H1 (cell line): ENCODE results near the gene PLAC1. TPM values are rescaled to one million over a fixed set of nuclear protein-coding genes. Genes with fewer than 3 reads are reported as not detected.

ENCODE experiments used
- CTCF ChIA-PET: fragments of 300-600 bp; sonication (Branson Sonifier 250); formaldehyde crosslinking; loops from one replicate; lab custom pipeline; 2021; ENCODE audit not compliant: partially characterized antibody; lab: Charles Lee
- POLR2A ChIA-PET: fragments of 300-600 bp; sonication (Branson Sonifier 250); formaldehyde crosslinking; loops from one replicate; lab custom pipeline; 2021; ENCODE audit warnings: inconsistent platforms; ENCODE audit not compliant: partially characterized antibody; lab: Charles Lee
- DNase-seq, 2 experiments: peaks; one replicate each; pipeline versions ENCODE4 v3.0.0 to v3.0.0-alpha.2; 2010 to 2022; ENCODE audit warnings: low spot score in 2 of 2, low read depth in 1 of 2, mixed read lengths in 1 of 2
- FAIRE-seq: peaks from 2 replicates; lab custom pipeline; 2011; peaks lifted over from hg19 to GRCh38; lab: Jason Lieb, UNC
- H2AFZ ChIP-seq: 2 replicates; pipeline ENCODE4 v1.8.1; 2012; ENCODE audit warnings: low read length, inconsistent platforms
- H2AK5ac ChIP-seq: 2 replicates; pipeline ENCODE4 v1.6.1; 2013; ENCODE audit warnings: low read depth, low read length
- H2BK120ac ChIP-seq: replicated peaks from 2 replicates; pipeline ENCODE3; 2013; ENCODE audit warnings: low read depth, low read length, inconsistent platforms
- H2BK12ac ChIP-seq: 2 replicates; pipeline ENCODE4 v1.6.1; 2013; ENCODE audit warnings: low read depth, low read length
- H2BK15ac ChIP-seq: 2 replicates; pipeline ENCODE4 v1.6.1; 2013; ENCODE audit warnings: low read length
- H2BK20ac ChIP-seq: 2 replicates; pipeline ENCODE4 v1.6.1; 2013; ENCODE audit warnings: low read length
- H2BK5ac ChIP-seq: 2 replicates; pipeline ENCODE4 v1.6.1; 2013; ENCODE audit warnings: low read depth, low read length
- H3K14ac ChIP-seq: 2 replicates; pipeline ENCODE4 v1.6.1; 2013; ENCODE audit warnings: inconsistent platforms; ENCODE audit not compliant: insufficient read length
- H3K18ac ChIP-seq: 2 replicates; pipeline ENCODE4 v1.6.1; 2013; ENCODE audit warnings: low read length; ENCODE audit errors: extremely low read depth
- H3K23ac ChIP-seq: 2 replicates; pipeline ENCODE4 v1.6.1; 2013; ENCODE audit warnings: inconsistent platforms; ENCODE audit not compliant: insufficient read length
- H3K23me2 ChIP-seq: 2 replicates; pipeline ENCODE4 v1.6.1; 2013; ENCODE audit warnings: low read depth, low read length
- H3K27ac ChIP-seq: 2 replicates; pipeline ENCODE4 v1.6.1; 2011; ENCODE audit warnings: low read depth, low read length, inconsistent platforms
- H3K27me3 ChIP-seq, 4 experiments: replicated peaks in 1 of 4; 1 replicate in 1 of 4; 2 replicates in 3 of 4; pipeline versions ENCODE4 v1.6.1 to v1.8.1; 2011 to 2013; ENCODE audit warnings: low read length in 3 of 4, mild to moderate bottlenecking in 3 of 4, inconsistent platforms in 2 of 4, mixed read lengths in 2 of 4, moderate library complexity in 1 of 4; ENCODE audit not compliant: control insufficient read depth in 3 of 4, insufficient read depth in 3 of 4; ENCODE audit errors: extremely low read depth in 1 of 4
- H3K36me3 ChIP-seq, 4 experiments: 2 replicates each; pipeline versions ENCODE4 v1.6.1 to v1.8.1; 2011 to 2013; ENCODE audit warnings: mild to moderate bottlenecking in 4 of 4, low read length in 3 of 4, moderate library complexity in 2 of 4, control low read depth in 1 of 4, inconsistent platforms in 1 of 4; ENCODE audit not compliant: insufficient read depth in 4 of 4, control insufficient read depth in 2 of 4
- H3K4ac ChIP-seq: replicated peaks from 2 replicates; pipeline ENCODE3; 2013; ENCODE audit warnings: low read length, low read depth, mixed read lengths, inconsistent platforms; ENCODE audit not compliant: insufficient read length
- H3K4me1 ChIP-seq, 4 experiments: replicated peaks in 1 of 4; 1 replicate in 1 of 4; 2 replicates in 3 of 4; pipeline versions ENCODE4 v1.6.1 to v1.8.1; 2011 to 2013; ENCODE audit warnings: low read length in 3 of 4, inconsistent platforms in 2 of 4, mixed read lengths in 1 of 4; ENCODE audit not compliant: insufficient read depth in 4 of 4, control insufficient read depth in 3 of 4
- H3K4me2 ChIP-seq, 2 experiments: 2 replicates each; pipeline versions ENCODE4 v1.6.1 to v1.8.1; 2011 to 2013; ENCODE audit warnings: low read depth in 2 of 2, low read length in 2 of 2, control low read depth in 1 of 2, inconsistent platforms in 1 of 2, mild to moderate bottlenecking in 1 of 2; ENCODE audit not compliant: insufficient read depth in 1 of 2
- H3K4me3 ChIP-seq, 4 experiments: fragments of 200-600, 300-600 bp in 1 of 4; sonication (generic), shearing (Covaris generic), sonication (Bioruptor Twin) in 1 of 4; 2 replicates each; pipeline versions ENCODE4 v1.5.1 to v1.8.1; 2011 to 2016; ENCODE audit warnings: low read length in 4 of 4, low read depth in 3 of 4, control low read depth in 2 of 4, inconsistent platforms in 2 of 4, mild to moderate bottlenecking in 2 of 4, mixed read lengths in 1 of 4, moderate library complexity in 1 of 4; ENCODE audit not compliant: insufficient read depth in 2 of 4; ENCODE audit errors: extremely low read depth in 1 of 4
- H3K56ac ChIP-seq: replicated peaks from 2 replicates; pipeline ENCODE3; 2013; ENCODE audit warnings: low read depth, mild to moderate bottlenecking, mixed read lengths, low read length, inconsistent platforms; ENCODE audit not compliant: insufficient read length
- H3K79me1 ChIP-seq: 2 replicates; pipeline ENCODE4 v1.6.1; 2013; ENCODE audit warnings: low read depth, low read length, control low read depth
- H3K79me2 ChIP-seq, 2 experiments: 2 replicates each; pipeline versions ENCODE4 v1.6.1 to v1.8.1; 2012 to 2013; ENCODE audit warnings: low read length in 2 of 2, mild to moderate bottlenecking in 2 of 2, inconsistent platforms in 1 of 2; ENCODE audit not compliant: insufficient read depth in 2 of 2, control insufficient read depth in 1 of 2
- H3K9ac ChIP-seq, 4 experiments: replicated peaks in 1 of 4; 1 replicate in 1 of 4; 2 replicates in 3 of 4; pipeline versions ENCODE4 v1.6.1 to v1.8.1; 2011 to 2013; ENCODE audit warnings: low read depth in 3 of 4, low read length in 3 of 4, control low read depth in 2 of 4, mild to moderate bottlenecking in 2 of 4, moderate library complexity in 2 of 4, inconsistent platforms in 1 of 4; ENCODE audit errors: extremely low read depth in 1 of 4
- H3K9me3 ChIP-seq, 2 experiments: 2 replicates each; pipeline versions ENCODE4 v1.6.1 to v1.8.1; 2012 to 2013; ENCODE audit warnings: mild to moderate bottlenecking in 2 of 2, moderate library complexity in 2 of 2, control low read depth in 1 of 2, inconsistent platforms in 1 of 2, low read depth in 1 of 2, low read length in 1 of 2, mixed read lengths in 1 of 2; ENCODE audit not compliant: insufficient read depth in 2 of 2
- H4K20me1 ChIP-seq, 2 experiments: replicated peaks in 1 of 2; 2 replicates each; pipeline versions ENCODE3 to v1.8.1; 2011 to 2013; ENCODE audit warnings: inconsistent platforms in 2 of 2, low read length in 2 of 2, mild to moderate bottlenecking in 1 of 2; ENCODE audit not compliant: insufficient read depth in 2 of 2, control insufficient read depth in 1 of 2
- H4K5ac ChIP-seq: 2 replicates; pipeline ENCODE4 v1.6.1; 2013; ENCODE audit warnings: low read length, low read depth, mixed read lengths, inconsistent platforms; ENCODE audit not compliant: insufficient read length
- H4K8ac ChIP-seq: 2 replicates; pipeline ENCODE4 v1.8.0; 2013; ENCODE audit warnings: mild to moderate bottlenecking, moderate library complexity, low read length, inconsistent platforms; ENCODE audit not compliant: insufficient read depth; ENCODE audit errors: extremely low read depth
- H4K91ac ChIP-seq: replicated peaks from 2 replicates; pipeline ENCODE3; 2013; ENCODE audit warnings: low read length, mixed read lengths, inconsistent platforms; ENCODE audit not compliant: insufficient read length
- BCL11A ChIP-seq, 2 experiments: IDR thresholded peaks; one replicate each; pipeline ENCODE4 v1.6.1; 2011; ENCODE audit warnings: low read depth in 2 of 2, low read length in 2 of 2, mild to moderate bottlenecking in 2 of 2
- CEBPB ChIP-seq: IDR thresholded peaks from 2 replicates; pipeline ENCODE4 v1.6.1; 2012; ENCODE audit warnings: low read depth, low read length
- EP300 ChIP-seq, 2 experiments: IDR thresholded peaks; 1 replicate in 1 of 2; 2 replicates in 1 of 2; pipeline ENCODE4 v1.6.1; 2011 to 2012; ENCODE audit warnings: low read depth in 2 of 2, low read length in 2 of 2, mild to moderate bottlenecking in 2 of 2, borderline replicate concordance in 1 of 2, inconsistent platforms in 1 of 2, moderate library complexity in 1 of 2
- FOSL1 ChIP-seq: IDR thresholded peaks from 2 replicates; pipeline ENCODE4 v1.6.1; 2011; ENCODE audit warnings: mild to moderate bottlenecking, low read depth, low read length, moderate library complexity; ENCODE audit not compliant: insufficient read depth
- KDM5A ChIP-seq: fragments of 200-600 bp; IDR thresholded peaks from 2 replicates; pipeline ENCODE4 v1.7.1; 2012; ENCODE audit warnings: mild to moderate bottlenecking, low read length, inconsistent platforms, mixed read lengths
- NANOG ChIP-seq: IDR thresholded peaks from 2 replicates; pipeline ENCODE4 v1.6.1; 2011; ENCODE audit warnings: low read length, low read depth, mild to moderate bottlenecking, inconsistent platforms; ENCODE audit not compliant: insufficient read depth, poor library complexity, severe bottlenecking
- NRF1 ChIP-seq: IDR thresholded peaks from 2 replicates; pipeline ENCODE4 v1.6.1; 2011; ENCODE audit warnings: mild to moderate bottlenecking, low read depth, low read length, improper control_type of control experiment
- POLR2AphosphoS5 ChIP-seq: IDR thresholded peaks from 2 replicates; pipeline ENCODE4 v1.6.1; 2011; ENCODE audit warnings: low read depth, low read length
- SUZ12 ChIP-seq: fragments of 200-600 bp; sonication (generic); IDR thresholded peaks from 2 replicates; pipeline ENCODE4 v1.6.1; 2012; ENCODE audit warnings: mild to moderate bottlenecking, inconsistent platforms, low read length, moderate library complexity, mixed read lengths
- USF2 ChIP-seq: IDR thresholded peaks from 2 replicates; pipeline ENCODE4 v1.6.1; 2011; ENCODE audit warnings: low read length, improper control_type of control experiment
- YY1 ChIP-seq: IDR thresholded peaks from 2 replicates; pipeline ENCODE4 v1.6.1; 2011; ENCODE audit warnings: low read depth, mild to moderate bottlenecking, low read length
- WGBS, 2 experiments: shearing (Covaris generic) in 1 of 2; methylation state at CpG; one replicate each; pipeline versions ENCODE4 v1.1.6 to v1.1.7; 2013 to 2015; ENCODE audit warnings: low lambda C conversion rate in 2 of 2, mixed read lengths in 2 of 2, inconsistent platforms in 1 of 2, low coverage in 1 of 2, missing lambda C conversion rate in 1 of 2; ENCODE audit not compliant: insufficient replicate concordance in 2 of 2, insufficient coverage in 1 of 2, insufficient read length in 1 of 2; ENCODE audit errors: extremely low coverage in 1 of 2, missing lambda C conversion rate in 1 of 2; 5-methylcytosine and 5-hydroxymethylcytosine counted together
- polyA plus RNA-seq, 7 experiments: library from polyadenylated mRNA; depleted of rRNA in 3 of 7; stranded (reverse) in 5 of 7; unstranded in 2 of 7; fragments of >200 nt in 5 of 7; fragments of 200-250 nt in 2 of 7; gene quantifications; 1 replicate in 5 of 7; 2 replicates in 1 of 7; 4 replicates in 1 of 7; pipeline versions ENCODE4 v1.2.1 to v1.2.3, GENCODE V29; 2011 to 2013; ENCODE audit warnings: missing spikeins in 2 of 7, mixed read lengths in 2 of 7
- total RNA-seq: library from RNA; stranded (reverse); fragmentation: NEBNext Ultra II Directional; extraction: Animal tissue kit (Norgen Biotek cat#: 25700); gene quantifications from 2 replicates; pipeline ENCODE4 v1.2.1, GENCODE V29; 2021

PLAC1 gene
- total and polyA plus RNA-seq, 2 of the 8 experiments (the other 6 are each of a cell fraction or from before 2014, with no cell fraction given): 1.8 TPM; not detected in 1

- Histone ChIP-seq H3K9me3 (no peaks in the 10 kb centered on the region), H3K27ac (no peak overlapping the region), H4K91ac (no peak overlapping the region), H3K14ac (no peak overlapping the region), H3K23ac (no peak overlapping the region), H3K23me2 (no peaks in the 10 kb centered on the region), H2BK120ac (no peak overlapping the region), H3K79me2 (no peaks in the 10 kb centered on the region), H3K36me3 (no peaks in the 10 kb centered on the region), H3K79me1 (no peaks in the 10 kb centered on the region), H4K20me1 (no peaks in the 10 kb centered on the region), H3K4me1 (peaks cover 0 to 7% (median 0%) of the 10 kb centered on the region in 4 experiments; a peak in 2 of 7 replicates), H3K27me3 (no peaks in the 10 kb centered on the region), H4K5ac (no peak overlapping the region), H2AFZ (no peak overlapping the region), H2BK12ac (no peak overlapping the region), H4K8ac (no peak overlapping the region), H3K4ac (no peak overlapping the region), H3K4me2 (no peak overlapping the region), H3K56ac (no peak overlapping the region), H3K9ac (no peak overlapping the region), H2BK5ac (no peak overlapping the region), H2BK15ac (no peak overlapping the region), H3K4me3 (no peak overlapping the region), H2AK5ac (no peak overlapping the region), H3K18ac (no peak overlapping the region), H2BK20ac (no peak overlapping the region)
- DNase-seq (no peak), FAIRE-seq (no peak)
- 89% methylated on average over 1 of the region's 3 CpGs; no CpG with 5 or more reads in 1 of the 2 experiments for WGBS, 2 experiments
- ChIA-PET CTCF (interaction anchor here (0.6 kb wide), 1 partner anchor 855 kb away, joined by 4 read pairs; no protein-coding TSS in a partner anchor), POLR2A (no interaction called here)
- no peak for TF ChIP-seq NANOG
- TF ChIP-seq EP300 (IDR thresholded peaks at IDR 0.05; ENCODE audit: borderline replicate concordance in 1 of 2, low read depth in 2 of 2, low read length in 2 of 2): no peak
- no peak for TF ChIP-seq CEBPB
- no peak for TF ChIP-seq SUZ12
- TF ChIP-seq FOSL1: no peak
- no peak for TF ChIP-seq POLR2AphosphoS5
- TF ChIP-seq BCL11A (IDR thresholded peaks at IDR 0.05; ENCODE audit: low read depth in 2 of 2, low read length in 2 of 2): no peak
- TF ChIP-seq NRF1: no peak
- TF ChIP-seq USF2: no peak
- no peak for TF ChIP-seq KDM5A
- no peak for TF ChIP-seq YY1
Measured at GRCh38 chrX:134625315-134625718, 33.0 kb downstream of the PLAC1 start.
